GM21390 (cell line): Measurements from ENCODE around the gene PARD3.
"Not testable (repeated sequence)": the region's sequence is repeated elsewhere in the genome, so short reads cannot be mapped to it uniquely, and the experiment has no call there.

Source experiments
- ATAC-seq: cut with Tn5 transposase; IDR thresholded peaks from one replicate; pipeline ENCODE4 v1.9.1; 2021; ENCODE audit not compliant: unreplicated experiment

PARD3 gene

GRCh38 chr10:34405611-34406462, 409.3 kb downstream of the PARD3 start:
- ATAC-seq = no peak

DNA sequence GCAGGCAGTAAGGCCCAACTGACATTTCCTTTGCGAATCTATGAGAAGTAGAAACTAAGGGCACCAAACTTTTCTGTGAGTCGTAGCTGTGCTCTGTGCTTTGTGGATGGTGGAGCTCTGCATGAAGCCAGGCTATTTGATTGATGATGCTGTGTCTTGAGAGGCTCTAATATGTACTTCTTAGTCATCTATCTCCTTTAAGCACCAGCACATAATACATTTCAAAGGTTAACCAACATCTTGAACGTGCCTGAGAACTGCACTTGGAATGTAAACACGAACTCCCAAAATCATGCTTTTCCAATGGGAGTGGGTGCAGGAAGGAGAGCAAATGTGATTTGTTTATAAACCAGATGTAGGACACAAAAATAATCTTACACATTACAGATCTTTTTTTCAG, 411.6 kb downstream of the PARD3 start:
- ATAC-seq = no peak

GRCh38 chr10:34400075-34400474, 415.0 kb downstream of the PARD3 start:
- no peak for ATAC-seq

DNA sequence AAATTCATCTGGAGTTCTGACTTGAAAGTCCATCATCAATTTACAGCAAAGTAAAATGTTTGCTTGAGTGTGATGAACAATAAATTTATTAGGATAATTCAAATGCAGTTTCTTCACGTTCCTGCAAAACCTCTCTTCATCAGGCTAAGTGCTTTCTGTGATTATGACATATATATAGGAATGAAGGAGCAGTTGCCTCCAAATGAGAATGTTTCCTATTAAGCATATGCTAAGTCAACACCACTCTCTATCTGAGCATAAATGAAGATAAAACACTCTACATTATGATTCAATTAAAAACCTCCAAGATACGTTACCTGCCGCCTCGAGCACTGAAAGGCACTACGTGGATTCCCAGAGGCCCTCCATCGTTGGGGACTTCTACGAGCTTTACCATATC, 416.1 kb downstream of the PARD3 start:
- no peak for ATAC-seq

DNA sequence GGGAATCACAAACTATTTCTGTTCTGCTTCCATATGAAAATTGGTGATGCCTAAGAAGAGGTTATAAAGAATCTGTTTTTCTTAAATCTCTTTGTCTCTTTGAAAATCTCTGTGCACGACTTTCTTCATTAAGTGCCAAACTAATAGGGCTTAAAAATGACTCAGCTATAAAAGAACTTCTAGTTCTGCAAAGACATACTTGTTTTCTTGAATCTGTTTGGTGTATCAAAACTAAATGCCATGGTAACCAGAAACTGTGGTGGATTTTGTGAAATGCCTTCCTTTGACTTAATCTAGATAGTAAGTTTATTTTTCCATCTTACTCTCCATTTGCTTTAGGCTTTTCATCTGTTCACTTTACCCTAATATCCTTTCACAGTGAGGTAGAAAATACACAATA, 417.8 kb downstream of the PARD3 start:
- ATAC-seq = no peak

GRCh38 chr10:34396663-34397062, 418.4 kb downstream of the PARD3 start:
- no peak for ATAC-seq

DNA sequence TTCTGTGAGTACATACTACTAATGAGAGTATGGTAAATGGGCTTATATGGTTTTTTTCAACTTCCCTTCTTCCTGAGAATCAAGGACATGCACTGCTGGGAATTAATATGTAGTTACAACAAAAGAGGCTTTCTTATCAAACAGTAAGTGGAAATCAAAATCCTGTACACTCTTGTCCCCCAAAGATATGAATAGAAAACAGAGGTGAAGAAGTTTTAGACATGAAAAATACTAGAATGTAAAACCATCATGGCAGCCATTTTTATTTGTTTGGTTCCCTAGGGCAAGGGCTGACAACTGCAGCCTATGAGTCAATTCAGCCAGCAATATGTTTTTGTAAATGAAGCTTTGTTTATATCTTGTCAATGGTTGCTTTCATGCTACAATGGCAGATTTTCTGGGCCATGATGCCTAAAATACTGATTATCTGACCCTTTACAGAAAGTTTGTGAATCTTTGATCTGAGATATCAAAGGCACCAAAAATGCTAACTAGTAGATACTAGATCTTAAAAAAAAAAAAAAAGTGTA, 422.4 kb downstream of the PARD3 start:
- no peak for ATAC-seq

GRCh38 chr10:34391168-34391567, 423.9 kb downstream of the PARD3 start:
- ATAC-seq = not testable (repeated sequence)

DNA sequence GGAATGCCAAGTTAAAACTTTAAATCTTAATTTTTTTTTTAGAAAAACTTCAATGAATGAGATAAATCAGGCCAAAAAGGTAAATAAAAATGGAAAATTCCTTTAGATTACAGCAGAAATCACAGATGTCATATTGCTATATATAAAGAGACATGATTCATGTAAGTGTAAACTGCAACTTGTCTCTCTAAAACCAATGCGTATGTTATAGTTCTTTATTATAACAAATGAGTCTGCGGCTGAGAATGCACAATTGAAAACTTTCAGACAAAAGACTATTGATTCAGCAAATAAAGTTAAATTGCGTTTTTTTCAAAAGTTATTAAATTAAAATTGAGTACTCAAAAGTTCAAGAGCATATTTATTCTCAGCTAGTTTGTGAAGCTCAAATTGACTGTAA, 425.3 kb downstream of the PARD3 start:
- no peak for ATAC-seq

DNA sequence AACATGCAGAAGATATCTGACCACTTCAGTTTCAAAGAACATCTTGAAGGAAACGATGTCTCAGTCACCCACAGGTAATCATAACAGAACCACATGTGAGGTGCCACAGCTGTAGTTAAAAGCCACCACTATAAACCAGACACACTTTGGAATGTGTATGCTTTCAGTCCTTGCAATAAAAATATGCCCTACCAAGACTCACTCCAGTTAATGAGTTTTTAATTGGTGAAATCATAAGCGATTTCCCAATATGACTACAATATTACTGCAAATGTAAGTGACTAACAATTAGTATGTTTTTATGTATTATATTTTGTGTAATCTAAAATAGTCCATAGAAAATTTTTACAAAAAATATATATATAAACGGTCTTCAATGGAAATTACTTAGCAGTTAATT, 428.2 kb downstream of the PARD3 start:
- ATAC-seq = no peak

DNA sequence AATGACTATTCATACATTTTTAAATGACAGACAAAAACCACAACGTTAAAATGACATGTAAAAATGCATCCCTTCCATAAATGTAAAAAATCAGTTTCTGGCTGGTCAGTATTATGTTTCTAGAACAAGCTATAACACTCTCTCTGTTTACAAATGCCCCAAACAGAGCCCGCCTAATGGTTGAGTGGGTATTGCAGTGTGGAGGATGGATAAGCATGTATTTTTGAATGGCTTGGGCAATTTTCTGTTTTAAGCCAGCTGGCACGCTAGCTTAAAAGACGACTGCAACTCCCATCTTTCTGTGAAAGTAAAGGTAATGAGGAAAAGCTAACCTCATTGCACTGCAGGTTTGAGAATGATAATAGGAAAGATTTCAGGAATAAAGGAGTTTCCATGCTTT, 430.7 kb downstream of the PARD3 start:
- no peak for ATAC-seq

- ATAC-seq = no peak
These were observed 432.5 kb downstream of the PARD3 start for GRCh38 chr10:34382626-34383025.

- no peak for ATAC-seq
These were observed 434.2 kb downstream of the PARD3 start for GRCh38 chr10:34380856-34381255.

DNA sequence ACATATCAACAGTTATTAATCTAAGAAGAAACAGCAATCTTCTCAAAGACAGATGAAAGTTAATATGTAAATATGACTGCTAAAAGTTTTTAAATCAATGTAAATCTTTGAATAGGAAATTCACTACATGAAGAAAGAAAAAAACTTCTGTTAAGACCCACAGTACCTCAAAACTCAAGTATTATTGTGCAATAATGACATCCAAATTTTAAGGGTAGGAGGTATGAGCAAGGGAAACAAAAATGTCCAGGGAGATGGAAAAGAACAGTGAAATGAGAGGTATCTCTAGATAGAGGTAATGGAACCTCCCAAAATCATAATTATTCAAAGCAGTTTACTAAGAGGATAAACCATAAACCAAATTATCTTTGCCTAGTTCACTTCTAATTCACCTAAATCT, 436.8 kb downstream of the PARD3 start:
- no peak for ATAC-seq

- ATAC-seq = no peak
These were observed 437.3 kb downstream of the PARD3 start for GRCh38 chr10:34377833-34378232.

DNA sequence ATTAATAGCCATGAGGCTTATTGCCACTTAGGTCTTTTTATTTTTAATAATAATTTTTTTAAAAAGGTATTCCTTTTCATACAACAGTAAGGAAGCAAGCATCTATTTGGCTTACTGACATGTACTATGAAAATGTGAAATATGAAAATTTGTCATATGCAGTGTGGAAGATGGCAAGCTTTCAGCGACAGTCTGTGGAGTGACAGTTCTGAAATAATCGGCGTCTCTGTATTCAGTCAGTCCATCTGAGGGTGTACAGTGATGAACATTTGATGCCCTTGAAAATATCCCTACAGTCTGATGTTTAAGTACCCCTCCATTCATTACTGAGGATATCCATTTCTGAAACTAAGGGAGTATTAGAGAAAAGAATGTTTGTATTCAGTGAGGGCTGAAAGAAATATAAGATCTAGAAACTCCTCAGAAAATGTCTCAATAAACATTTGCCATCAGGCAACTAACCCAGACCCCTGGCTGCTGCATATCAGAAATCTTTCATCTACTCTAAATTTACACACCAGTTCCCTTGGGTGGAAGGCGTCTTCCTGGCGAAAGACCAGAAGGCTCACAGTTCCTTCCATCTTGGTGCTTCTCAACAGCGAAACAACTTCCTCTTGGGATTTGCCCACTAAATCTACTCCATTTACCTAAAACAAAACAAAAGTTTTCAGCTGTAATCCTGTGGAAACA, 440.6 kb downstream of the PARD3 start:
- no peak for ATAC-seq

DNA sequence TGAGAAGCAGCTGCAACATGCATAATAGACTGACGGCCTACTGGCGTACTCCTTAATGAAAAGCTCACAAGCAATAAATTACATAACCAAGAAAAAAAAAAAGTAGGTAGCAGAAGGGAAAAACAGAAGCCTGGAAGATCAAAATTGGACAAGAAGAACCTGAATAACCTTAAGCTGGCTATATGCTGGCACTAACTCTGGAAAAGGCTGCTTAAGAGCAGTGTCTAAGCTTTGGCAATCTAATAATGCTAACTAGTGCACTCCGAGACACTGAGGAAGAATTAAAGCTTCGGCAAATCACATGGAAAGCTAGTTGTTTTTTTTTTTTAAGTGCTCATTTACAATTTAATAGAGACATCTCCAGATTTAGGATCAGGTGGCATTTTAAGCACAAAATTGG, 441.9 kb downstream of the PARD3 start:
- no peak for ATAC-seq

DNA sequence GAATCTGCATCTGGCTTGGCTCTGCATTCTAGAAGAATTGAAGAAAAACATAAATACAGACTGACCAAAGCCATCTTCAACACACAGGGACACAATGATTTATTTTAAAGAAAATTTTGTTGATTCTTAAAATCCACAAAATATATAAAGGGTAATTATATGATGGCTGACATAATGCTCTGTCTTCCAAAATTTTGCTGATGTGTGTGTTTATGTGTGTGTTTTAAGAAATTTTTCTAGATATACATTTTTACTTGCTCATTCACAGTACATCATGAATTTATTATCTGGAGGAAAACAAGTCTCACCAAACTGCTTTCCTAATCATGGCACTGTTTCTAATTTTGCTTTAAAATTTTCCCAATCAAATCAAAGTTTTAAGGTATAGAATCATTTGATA, 442.6 kb downstream of the PARD3 start:
- no peak for ATAC-seq

- no peak for ATAC-seq
These were observed 445.0 kb downstream of the PARD3 start for GRCh38 chr10:34370126-34370525.

- ATAC-seq = no peak
These were observed 446.0 kb downstream of the PARD3 start for GRCh38 chr10:34369120-34369519.

DNA sequence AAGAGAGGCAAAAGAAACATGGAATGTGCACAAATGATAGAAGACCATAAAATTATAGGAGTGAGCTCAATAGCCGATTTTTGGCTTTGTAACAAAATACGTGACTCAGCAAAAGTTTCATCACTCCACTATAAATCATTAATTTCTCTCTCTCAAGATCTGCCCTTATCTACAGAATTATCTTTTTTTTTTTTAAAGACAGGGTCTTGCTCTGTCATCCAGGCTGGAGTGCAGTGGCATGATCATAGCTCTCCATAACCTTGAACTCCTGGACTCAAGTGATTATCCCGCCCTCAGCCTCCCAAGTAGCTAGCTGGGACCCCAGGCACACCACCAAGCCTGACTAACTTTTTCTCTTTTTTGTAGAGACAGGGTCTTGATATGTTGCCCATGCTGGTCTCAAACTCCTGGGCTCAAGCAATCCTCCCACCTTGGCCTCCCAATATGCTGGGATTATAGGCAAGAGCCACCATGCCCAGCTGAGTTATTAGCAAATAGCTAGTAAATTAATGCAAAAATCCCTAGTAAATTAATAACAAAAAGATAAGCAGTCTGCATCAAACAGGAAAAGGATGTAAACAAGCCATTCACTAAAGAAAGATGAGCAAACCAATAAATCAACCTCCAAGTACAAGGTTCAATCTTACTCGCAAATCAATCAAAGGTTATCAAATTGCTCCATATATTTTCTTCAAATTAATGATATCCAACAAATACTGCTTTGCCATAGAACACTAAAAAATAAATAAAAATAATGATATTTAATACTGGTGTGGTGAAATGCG, 450.7 kb downstream of the PARD3 start:
- no peak for ATAC-seq
